Prostate gland (tissue), 2 donors: ENCODE results near the gene ZNF488.

Experiments
- CTCF ChIP-seq, 4 experiments: fragments of 200-600 bp in 2 of 4; fragments of 450-650 bp in 2 of 4; sonication (generic) in 2 of 4; IDR thresholded peaks; 1 replicate in 3 of 4; 2 replicates in 1 of 4; pipeline ENCODE4 v1.5.1; 2016 to 2019; ENCODE audit warnings: antibody characterized with exemption in 4 of 4, mild to moderate bottlenecking in 2 of 4, moderate library complexity in 2 of 4
- POLR2A ChIP-seq: fragments of 450-650 bp; IDR thresholded peaks from one replicate; pipeline ENCODE4 v1.6.1; 2016; ENCODE audit warnings: antibody characterized with exemption, mild to moderate bottlenecking

- TF ChIP-seq CTCF (IDR thresholded peaks at IDR 0.05): no peak
- TF ChIP-seq POLR2A: no peak
Measured at GRCh38 chr10:47364366-47364765, 19.7 kb downstream of the ZNF488 start.
